HG02763 (cell line): ENCODE measurements around the gene GPX1.

Source experiments
- ATAC-seq: cut with Tn5 transposase; IDR thresholded peaks from one replicate; pipeline ENCODE4 v1.9.1; 2021; ENCODE audit warnings: mild to moderate bottlenecking, moderate library complexity; ENCODE audit not compliant: unreplicated experiment

The GPX1 gene

GRCh38 chr3:49313896-49314688 lies 44.1 kb downstream of the GPX1 start:
- no peak for ATAC-seq

DNA sequence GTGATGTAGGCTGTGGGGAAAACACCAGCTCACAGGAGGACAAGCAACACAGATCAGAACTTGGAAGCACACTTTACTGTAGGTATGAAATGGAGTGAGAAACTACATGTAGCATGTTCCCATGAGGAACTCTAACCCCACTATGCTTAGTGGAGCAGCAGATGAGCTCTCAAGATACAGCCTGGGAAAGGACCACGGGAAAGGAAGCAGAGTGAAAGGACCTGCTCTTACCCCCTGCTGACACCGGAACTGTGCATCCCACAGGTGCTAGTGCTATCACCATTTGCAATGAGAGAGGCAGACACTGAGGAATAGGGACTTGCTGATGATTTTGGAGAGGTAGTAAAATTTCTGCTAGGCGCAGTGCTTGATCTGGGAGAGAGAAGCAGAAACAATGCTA lies 46.9 kb downstream of the GPX1 start:
- ATAC-seq: no peak

DNA sequence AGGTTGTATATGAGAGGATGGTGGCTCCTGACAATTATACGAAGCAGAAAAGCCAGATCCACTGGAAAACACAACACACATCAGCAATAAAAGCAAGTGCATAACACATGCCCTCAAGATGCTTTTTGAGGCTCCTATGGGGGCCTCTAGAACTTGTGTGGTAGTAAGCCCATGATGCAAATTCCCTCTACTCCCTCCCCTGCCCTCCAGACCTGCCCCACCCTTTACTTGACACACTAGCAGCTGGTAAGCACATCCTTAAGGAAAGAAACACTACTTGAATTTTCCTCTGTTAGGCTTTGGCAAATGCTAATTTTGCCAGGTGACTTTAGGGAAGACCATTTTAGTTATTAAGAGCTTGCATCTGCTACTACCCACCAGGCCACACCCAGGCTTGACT lies 47.5 kb downstream of the GPX1 start:
- ATAC-seq: no peak
